ENCODE data around the gene MTA3. TPM values are rescaled to one million over a fixed set of nuclear protein-coding genes. Genes with fewer than 3 reads are reported as not detected.

MTA3 gene
- polyA plus RNA-seq, 1 donor from 2014 or later: 11.2 TPM

- Histone ChIP-seq H3K9me2 (ENCODE audit: insufficient read depth, low read length) (no peaks in the 10 kb centered on the region), H3K36me3 (ENCODE audit: insufficient read depth, low read length) (no peaks in the 10 kb centered on the region), H3K27ac (ENCODE audit: low read length) (no peak overlapping the region), H2AFZ (ENCODE audit: low read depth, low read length) (no peak overlapping the region), H4K20me1 (ENCODE audit: insufficient read depth) (no peaks in the 10 kb centered on the region), H3K4me2 (ENCODE audit: low read length) (no peak overlapping the region), H3K4me3 (ENCODE audit: low read length) (no peak overlapping the region), H3K9me3 (ENCODE audit: low read length) (no peaks in the 10 kb centered on the region), H3K79me2 (replicated peaks; ENCODE audit: insufficient read depth, low read length) (no peaks in the 10 kb centered on the region), H3K9ac (ENCODE audit: low read length) (no peak overlapping the region), H3F3A (ENCODE audit: insufficient read depth, low read length, poor library complexity, severe bottlenecking) (no peaks in the 10 kb centered on the region), H3K27me3 (ENCODE audit: insufficient read depth, low read depth, low read length) (no peaks in the 10 kb centered on the region)
- TF ChIP-seq EP300 (conservative IDR thresholded peaks at IDR 0.05; ENCODE audit: poor library complexity, severe bottlenecking) (no peak), EZH2 (IDR thresholded peaks at IDR 0.05; ENCODE audit: borderline replicate concordance, insufficient read depth, low read length, poor library complexity, severe bottlenecking) (no peak), POLR2AphosphoS5 (IDR thresholded peaks at IDR 0.05) (no peak)
These were observed 130.5 kb downstream of the MTA3 start for GRCh38 chr2:42698940-42699339.

GRCh38 chr2:42706836-42707235 is 138.4 kb downstream of the MTA3 start:
- no peak overlapping the region for H2AFZ ChIP-seq (ENCODE audit: low read depth, low read length)
- H3F3A ChIP-seq (ENCODE audit: insufficient read depth, low read length, poor library complexity, severe bottlenecking): no peaks in the 10 kb centered on the region
- no peaks in the 10 kb centered on the region for H3K27me3 ChIP-seq (ENCODE audit: insufficient read depth, low read depth, low read length)
- H4K20me1 ChIP-seq (ENCODE audit: insufficient read depth): no peaks in the 10 kb centered on the region
- H3K36me3 ChIP-seq (ENCODE audit: insufficient read depth, low read length): no peaks in the 10 kb centered on the region
- no peak overlapping the region for H3K4me3 ChIP-seq (ENCODE audit: low read length)
- no peak overlapping the region for H3K27ac ChIP-seq (ENCODE audit: low read length)
- TF ChIP-seq REST (IDR thresholded peaks at IDR 0.05; ENCODE audit: borderline replicate concordance) (no peak), EP300 (conservative IDR thresholded peaks at IDR 0.05; ENCODE audit: poor library complexity, severe bottlenecking) (no peak), POLR2AphosphoS5 (IDR thresholded peaks at IDR 0.05) (no peak), TAF1 (IDR thresholded peaks at IDR 0.05; ENCODE audit: low read depth) (no peak), EZH2 (IDR thresholded peaks at IDR 0.05; ENCODE audit: borderline replicate concordance, insufficient read depth, low read length, poor library complexity, severe bottlenecking) (no peak), SMC3 (conservative IDR thresholded peaks at IDR 0.05; ENCODE audit: poor library complexity) (no peak), CTCF (IDR thresholded peaks at IDR 0.05; ENCODE audit: poor library complexity, severe bottlenecking) (no peak), MXI1 (conservative IDR thresholded peaks at IDR 0.05; ENCODE audit: poor library complexity, severe bottlenecking) (no peak), RAD21 (conservative IDR thresholded peaks at IDR 0.05) (no peak)
- H3K79me2 ChIP-seq (replicated peaks; ENCODE audit: insufficient read depth, low read length): no peaks in the 10 kb centered on the region
- no peak overlapping the region for H3K9ac ChIP-seq (ENCODE audit: low read length)
- no peaks in the 10 kb centered on the region for H3K9me2 ChIP-seq (ENCODE audit: insufficient read depth, low read length)
- H3K4me2 ChIP-seq (ENCODE audit: low read length): no peak overlapping the region
- H3K9me3 ChIP-seq (ENCODE audit: low read length): no peaks in the 10 kb centered on the region

- no peaks in the 10 kb centered on the region for H3K79me2 ChIP-seq (replicated peaks; ENCODE audit: insufficient read depth, low read length)
- no peaks in the 10 kb centered on the region for H3K27me3 ChIP-seq (ENCODE audit: insufficient read depth, low read depth, low read length)
- H4K20me1 ChIP-seq (ENCODE audit: insufficient read depth): no peaks in the 10 kb centered on the region
- no peak overlapping the region for H3K4me3 ChIP-seq (ENCODE audit: low read length)
- no peaks in the 10 kb centered on the region for H3K9me2 ChIP-seq (ENCODE audit: insufficient read depth, low read length)
- no peaks in the 10 kb centered on the region for H3F3A ChIP-seq (ENCODE audit: insufficient read depth, low read length, poor library complexity, severe bottlenecking)
- no peak overlapping the region for H3K4me2 ChIP-seq (ENCODE audit: low read length)
- no peaks in the 10 kb centered on the region for H3K36me3 ChIP-seq (ENCODE audit: insufficient read depth, low read length)
- no peak overlapping the region for H3K9ac ChIP-seq (ENCODE audit: low read length)
- no peaks in the 10 kb centered on the region for H3K9me3 ChIP-seq (ENCODE audit: low read length)
- TF ChIP-seq TAF1 (IDR thresholded peaks at IDR 0.05; ENCODE audit: low read depth): no peak
- TF ChIP-seq RAD21 (conservative IDR thresholded peaks at IDR 0.05): no peak
- no peak for TF ChIP-seq EZH2 (IDR thresholded peaks at IDR 0.05; ENCODE audit: borderline replicate concordance, insufficient read depth, low read length, poor library complexity, severe bottlenecking)
- TF ChIP-seq REST (IDR thresholded peaks at IDR 0.05; ENCODE audit: borderline replicate concordance): no peak
- TF ChIP-seq SMC3 (conservative IDR thresholded peaks at IDR 0.05; ENCODE audit: poor library complexity): no peak
- TF ChIP-seq POLR2AphosphoS5 (IDR thresholded peaks at IDR 0.05): no peak
- TF ChIP-seq MXI1 (conservative IDR thresholded peaks at IDR 0.05; ENCODE audit: poor library complexity, severe bottlenecking): no peak
- TF ChIP-seq CTCF (IDR thresholded peaks at IDR 0.05; ENCODE audit: poor library complexity, severe bottlenecking): no peak
- TF ChIP-seq EP300 (conservative IDR thresholded peaks at IDR 0.05; ENCODE audit: poor library complexity, severe bottlenecking): no peak
- H2AFZ ChIP-seq (ENCODE audit: low read depth, low read length): no peak overlapping the region
- H3K27ac ChIP-seq (ENCODE audit: low read length): no peak overlapping the region
These were observed 139.7 kb downstream of the MTA3 start for GRCh38 chr2:42708179-42708578.

All from neural cell (in vitro differentiated cells).